Naive thymus-derived CD4-positive, alpha-beta T cell (primary cell): ENCODE measurements around the gene CHPT1. TPM values are rescaled to one million over a fixed set of nuclear protein-coding genes. Genes with fewer than 3 reads are reported as not detected.

Source experiments
- ATAC-seq: fragments of 150-1000 bp; cut with Tn5 transposase; 2 replicates; pipeline ENCODE4 v1.10.0; 2021; ENCODE audit warnings: mild to moderate bottlenecking, moderate library complexity
- CTCF ChIA-PET: fragments of 350-600 bp; sonication (Branson Sonifier 250); formaldehyde crosslinking; loops from one replicate; lab custom pipeline; 2021; ENCODE audit warnings: antibody characterized with exemption; lab: Charles Lee
- POLR2A ChIA-PET: fragments of 350-600 bp; sonication (Branson Sonifier 250); formaldehyde crosslinking; loops from one replicate; lab custom pipeline; 2021; ENCODE audit warnings: antibody characterized with exemption, inconsistent platforms; lab: Charles Lee
- DNase-seq, 9 donors: peaks; one replicate each; pipeline versions ENCODE4 v3.0.0 to v3.0.0-alpha.2; 2020 to 2022; ENCODE audit warnings: mixed read lengths in 1 of 9
- H3K27ac ChIP-seq: one replicate; pipeline ENCODE4 v1.7.0; 2013; ENCODE audit warnings: mild to moderate bottlenecking, low read depth, low read length, moderate library complexity
- H3K27me3 ChIP-seq, 2 donors: one replicate each; pipeline ENCODE4 v1.7.0; 2013; ENCODE audit warnings: low read length in 2 of 2, mild to moderate bottlenecking in 2 of 2, moderate library complexity in 2 of 2; ENCODE audit not compliant: control insufficient read depth in 2 of 2, insufficient read depth in 2 of 2
- H3K36me3 ChIP-seq, 3 experiments: 1 replicate in 2 of 3; 2 replicates in 1 of 3; pipeline ENCODE4 v1.7.0; 2013; ENCODE audit warnings: low read length in 3 of 3, mild to moderate bottlenecking in 3 of 3, moderate library complexity in 1 of 3; ENCODE audit not compliant: insufficient read depth in 3 of 3, control insufficient read depth in 2 of 3
- H3K4me1 ChIP-seq, 2 donors: one replicate each; pipeline ENCODE4 v1.7.0; 2013; ENCODE audit warnings: low read length in 2 of 2, mild to moderate bottlenecking in 2 of 2, moderate library complexity in 1 of 2; ENCODE audit not compliant: control insufficient read depth in 2 of 2, insufficient read depth in 2 of 2
- H3K4me3 ChIP-seq: 2 replicates; pipeline ENCODE4 v1.7.0; 2013; ENCODE audit warnings: mild to moderate bottlenecking, low read length
- H3K9me3 ChIP-seq, 3 experiments: 1 replicate in 2 of 3; 2 replicates in 1 of 3; pipeline ENCODE4 v1.7.0; 2013; ENCODE audit warnings: low read length in 3 of 3; ENCODE audit not compliant: control insufficient read depth in 2 of 3
- H3K27ac Mint-ChIP-seq, 9 donors: one replicate each; pipeline ENCODE4 v1.8.0; 2020 to 2022; ENCODE audit warnings: mixed read lengths in 9 of 9, mild to moderate bottlenecking in 8 of 9, moderate library complexity in 5 of 9, inconsistent platforms in 2 of 9
- H3K27me3 Mint-ChIP-seq, 5 donors: one replicate each; pipeline ENCODE4 v1.8.0; 2021 to 2022; ENCODE audit warnings: mixed read lengths in 5 of 5, mild to moderate bottlenecking in 1 of 5
- H3K36me3 Mint-ChIP-seq, 5 donors: one replicate each; pipeline ENCODE4 v1.8.0; 2020 to 2022; ENCODE audit warnings: mixed read lengths in 5 of 5, mild to moderate bottlenecking in 3 of 5, inconsistent platforms in 1 of 5
- H3K4me1 Mint-ChIP-seq, 7 donors: one replicate each; pipeline ENCODE4 v1.8.0; 2020 to 2022; ENCODE audit warnings: mixed read lengths in 7 of 7, mild to moderate bottlenecking in 3 of 7, inconsistent platforms in 1 of 7
- H3K4me3 Mint-ChIP-seq, 10 donors: one replicate each; pipeline ENCODE4 v1.8.0; 2020 to 2022; ENCODE audit warnings: mild to moderate bottlenecking in 10 of 10, mixed read lengths in 10 of 10, moderate library complexity in 6 of 10, inconsistent platforms in 2 of 10
- H3K9me3 Mint-ChIP-seq, 11 donors: one replicate each; pipeline ENCODE4 v1.8.0; 2020 to 2022; ENCODE audit warnings: mixed read lengths in 11 of 11, mild to moderate bottlenecking in 4 of 11, inconsistent platforms in 1 of 11, moderate library complexity in 1 of 11
- intact Hi-C, 2 donors: fragments of 100-400 bp; cut with micrococcal nuclease; formaldehyde crosslinking; loops; one replicate each; pipeline ENCODE4 v1.15.1; 2023
- polyA plus RNA-seq, 2 donors: library from polyadenylated mRNA; unstranded; fragments of 300-500 nt; fragmentation: Illumina TruSeq; gene quantifications; one replicate each; pipeline ENCODE4 v1.2.3, GENCODE V29; 2021
- total RNA-seq, 6 experiments: library from RNA in 5 of 6; stranded (reverse) in 5 of 6; gene quantifications; 1 replicate in 5 of 6; 2 replicates in 1 of 6; pipeline ENCODE4 v1.2.3 and lab custom pipeline; 2021 to 2026

Gene CHPT1
- total and polyA plus RNA-seq, 7 experiments from 2014 or later: 6.5 to 22.9 (median 14.5) TPM

DNA sequence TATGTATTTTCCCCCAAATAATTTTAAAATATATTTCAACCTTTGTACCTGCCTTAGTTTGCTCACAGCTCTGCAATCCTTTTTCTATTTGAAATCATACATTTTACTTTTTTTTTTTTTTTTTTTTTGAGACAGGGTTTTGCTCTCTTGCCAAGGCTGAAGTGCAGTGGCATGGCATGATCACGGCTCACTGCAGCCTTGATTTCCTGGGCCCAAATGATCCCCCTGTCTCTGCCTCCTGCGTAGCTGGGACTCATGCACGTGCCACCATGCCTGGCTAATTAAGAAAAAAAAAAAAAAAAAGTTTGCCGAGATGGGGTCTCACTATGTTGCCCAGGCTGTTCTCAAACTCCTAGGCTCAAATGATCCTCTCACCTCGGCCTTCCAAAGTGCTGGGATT is 43.1 kb downstream of the CHPT1 start:
- Mint-ChIP-seq H3K36me3 (peaks cover 0 to 39% (median 6%) of the 10 kb centered on the region in 5 donors), H3K27me3 (no peaks in the 10 kb centered on the region), H3K9me3 (no peaks in the 10 kb centered on the region), H3K4me3 (no peak overlapping the region), H3K4me1 (peaks cover 0 to 9% (median 0%) of the 10 kb centered on the region in 7 donors), H3K27ac (no peak overlapping the region)
- H3K9me3 ChIP-seq: no peaks in the 10 kb centered on the region
- no peak overlapping the region for H3K4me3 ChIP-seq
- no peaks in the 10 kb centered on the region for H3K4me1 ChIP-seq
- H3K27ac ChIP-seq: no peak overlapping the region
- no peak for ATAC-seq
- ChIA-PET POLR2A (no interaction called here), CTCF (no interaction called here)
- H3K27me3 ChIP-seq: no peaks in the 10 kb centered on the region
- no peak for DNase-seq
- intact Hi-C loops: no loop called here
- H3K36me3 ChIP-seq: peaks cover 0 to 18% (median 5%) of the 10 kb centered on the region in 3 experiments

DNA sequence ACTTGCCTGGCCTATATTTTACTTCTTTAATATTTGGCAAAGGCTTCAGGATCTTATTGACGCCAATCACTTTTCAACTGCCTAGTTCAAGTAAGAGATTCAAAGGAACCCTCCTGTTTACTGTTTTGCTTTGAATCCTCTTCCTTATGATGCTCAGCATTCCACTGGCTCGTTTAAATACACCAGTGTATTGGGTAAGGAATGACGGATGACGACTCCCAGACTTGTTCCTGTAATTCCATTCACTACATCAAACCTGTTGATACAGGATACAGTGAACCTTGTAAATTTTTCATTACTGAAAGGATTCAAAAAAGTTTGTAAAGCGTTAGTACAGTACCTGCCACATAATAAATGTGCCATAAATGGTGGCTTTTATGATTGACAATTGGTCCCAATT is 43.5 kb downstream of the CHPT1 start:
- Mint-ChIP-seq H3K9me3 (no peaks in the 10 kb centered on the region), H3K4me3 (no peak overlapping the region), H3K27me3 (no peaks in the 10 kb centered on the region), H3K4me1 (peaks cover 0 to 9% (median 0%) of the 10 kb centered on the region in 7 donors), H3K36me3 (peaks cover 0 to 39% (median 6%) of the 10 kb centered on the region in 5 donors), H3K27ac (no peak overlapping the region)
- ChIA-PET POLR2A (no interaction called here), CTCF (no interaction called here)
- H3K4me3 ChIP-seq: no peak overlapping the region
- H3K27me3 ChIP-seq: no peaks in the 10 kb centered on the region
- no peak for ATAC-seq
- intact Hi-C loops: no loop called here
- no peak for DNase-seq
- no peak overlapping the region for H3K27ac ChIP-seq
- H3K9me3 ChIP-seq: no peaks in the 10 kb centered on the region
- no peaks in the 10 kb centered on the region for H3K4me1 ChIP-seq
- H3K36me3 ChIP-seq: peaks cover 0 to 19% (median 5%) of the 10 kb centered on the region in 3 experiments

DNA sequence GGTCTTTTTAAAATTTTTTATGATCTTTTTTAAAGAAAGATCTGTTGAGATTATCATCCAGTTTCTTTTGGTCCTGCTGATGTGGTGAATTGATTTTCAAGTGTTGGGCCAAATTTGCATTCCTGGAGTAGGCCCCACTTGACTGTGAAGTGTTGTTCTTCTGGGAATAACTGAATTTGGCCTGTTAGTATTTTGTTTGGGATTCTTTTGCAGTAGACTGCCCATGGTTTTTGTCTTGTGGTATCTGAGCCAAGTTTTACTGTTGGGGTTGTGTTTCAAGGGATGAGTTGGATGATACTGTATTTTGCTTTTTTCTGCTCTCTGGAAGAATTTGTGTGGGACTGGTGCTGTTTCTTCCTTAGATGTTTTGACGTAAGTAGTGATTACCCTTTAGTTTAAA is 45.8 kb downstream of the CHPT1 start:
- Histone ChIP-seq H3K36me3 (peaks cover 0 to 36% (median 7%) of the 10 kb centered on the region in 3 experiments), H3K4me1 (no peaks in the 10 kb centered on the region), H3K9me3 (no peaks in the 10 kb centered on the region), H3K4me3 (no peak overlapping the region), H3K27me3 (no peaks in the 10 kb centered on the region), H3K27ac (no peak overlapping the region)
- H3K36me3 Mint-ChIP-seq: peaks cover under 1 to 37% (median 9%) of the 10 kb centered on the region in 5 donors
- DNase-seq (no peak), ATAC-seq (no peak)
- ChIA-PET CTCF (no interaction called here), POLR2A (no interaction called here)
- H3K4me1 Mint-ChIP-seq: peaks cover 0 to 9% (median 2%) of the 10 kb centered on the region in 7 donors
- H3K27ac Mint-ChIP-seq: peak overlapping the region in 8 of 9 donors; percentile 11 to 84 (median 60)
- no peaks in the 10 kb centered on the region for H3K27me3 Mint-ChIP-seq
- H3K9me3 Mint-ChIP-seq: no peaks in the 10 kb centered on the region
- no peak overlapping the region for H3K4me3 Mint-ChIP-seq
- intact Hi-C loops: no loop called here

DNA sequence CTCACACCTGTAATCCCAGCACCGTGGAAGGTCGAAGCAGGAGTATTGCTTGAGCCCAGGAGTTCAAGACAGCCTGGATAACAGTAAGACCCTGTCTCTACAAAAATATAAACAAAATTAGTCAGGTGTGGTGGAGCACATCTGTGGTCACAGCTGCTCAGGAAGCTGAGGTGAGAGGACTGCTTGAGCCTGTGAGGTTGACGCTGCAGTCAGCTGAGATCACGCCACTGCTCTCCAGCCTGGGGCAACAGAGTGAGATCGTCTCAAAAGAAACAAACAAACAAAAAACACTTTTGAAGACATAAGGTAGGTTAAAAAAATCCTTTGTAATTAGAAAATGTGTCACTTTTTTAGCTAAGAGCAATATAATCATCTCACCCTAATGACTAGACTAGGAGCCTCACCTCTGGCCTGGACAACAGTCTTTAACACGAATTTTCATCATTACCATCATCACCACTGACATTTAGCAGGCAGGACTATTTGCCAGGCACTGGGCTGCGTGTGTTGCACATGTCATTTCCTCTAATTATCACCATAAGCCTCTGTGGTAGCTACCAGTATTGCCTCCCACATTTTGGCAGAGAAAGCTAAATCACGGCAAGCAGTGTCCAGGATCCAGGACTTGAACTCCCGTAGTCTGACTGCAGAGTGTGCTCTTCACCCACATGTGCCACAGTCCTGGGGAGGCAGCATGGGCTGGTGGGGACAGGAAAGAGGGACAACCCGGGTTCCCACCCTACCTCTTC is 46.5 kb downstream of the CHPT1 start:
- Histone ChIP-seq H3K27me3 (no peaks in the 10 kb centered on the region), H3K4me1 (no peaks in the 10 kb centered on the region), H3K4me3 (no peak overlapping the region), H3K27ac (no peak overlapping the region), H3K9me3 (no peaks in the 10 kb centered on the region), H3K36me3 (peaks cover 0 to 41% (median 7%) of the 10 kb centered on the region in 3 experiments)
- H3K27me3 Mint-ChIP-seq: no peaks in the 10 kb centered on the region
- peaks cover 0 to 9% (median 0%) of the 10 kb centered on the region in 7 donors for H3K4me1 Mint-ChIP-seq
- no peak for DNase-seq
- H3K4me3 Mint-ChIP-seq: no peak overlapping the region
- ChIA-PET CTCF (no interaction called here), POLR2A (no interaction called here)
- peaks cover 5 to 36% (median 9%) of the 10 kb centered on the region in 5 donors for H3K36me3 Mint-ChIP-seq
- no peaks in the 10 kb centered on the region for H3K9me3 Mint-ChIP-seq
- ATAC-seq: peak; percentile 75
- peak overlapping the region in 8 of 9 donors; percentile 34 to 84 (median 60) for H3K27ac Mint-ChIP-seq
- intact Hi-C loops: no loop called here

DNA sequence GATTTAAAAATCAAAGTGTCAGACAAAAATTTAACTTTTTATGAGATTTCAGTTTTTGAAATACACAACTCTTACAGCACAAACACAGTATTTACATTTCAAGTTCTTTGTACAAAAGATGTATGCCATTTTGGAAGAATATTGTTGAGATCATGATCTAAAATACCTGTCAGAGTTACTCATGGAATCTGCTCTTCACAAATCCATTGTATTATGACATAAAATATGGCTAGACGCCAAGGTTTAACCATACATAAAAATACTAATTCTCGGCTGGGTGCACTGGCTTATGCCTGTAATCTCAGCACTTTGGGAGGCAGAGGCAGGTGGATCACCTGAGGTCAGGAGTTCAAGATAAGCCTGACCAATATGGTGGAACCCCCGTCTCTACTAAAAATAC is 48.0 kb downstream of the CHPT1 start:
- Histone ChIP-seq H3K27ac (no peak overlapping the region), H3K27me3 (no peaks in the 10 kb centered on the region), H3K4me1 (no peaks in the 10 kb centered on the region), H3K36me3 (peaks cover 0 to 57% (median 7%) of the 10 kb centered on the region in 3 experiments), H3K4me3 (no peak overlapping the region), H3K9me3 (no peaks in the 10 kb centered on the region)
- intact Hi-C loops: no loop called here
- POLR2A ChIA-PET: no interaction called here
- peaks cover 0 to 9% (median 0%) of the 10 kb centered on the region in 7 donors for H3K4me1 Mint-ChIP-seq
- DNase-seq: no peak
- ATAC-seq: no peak
- no peak overlapping the region for H3K4me3 Mint-ChIP-seq
- CTCF ChIA-PET: no interaction called here
- H3K27ac Mint-ChIP-seq: peak overlapping the region in 4 of 9 donors; percentile 2 to 49 (median 4)
- no peaks in the 10 kb centered on the region for H3K27me3 Mint-ChIP-seq
- no peaks in the 10 kb centered on the region for H3K9me3 Mint-ChIP-seq
- H3K36me3 Mint-ChIP-seq: peaks cover 9 to 35% (median 11%) of the 10 kb centered on the region in 5 donors

DNA sequence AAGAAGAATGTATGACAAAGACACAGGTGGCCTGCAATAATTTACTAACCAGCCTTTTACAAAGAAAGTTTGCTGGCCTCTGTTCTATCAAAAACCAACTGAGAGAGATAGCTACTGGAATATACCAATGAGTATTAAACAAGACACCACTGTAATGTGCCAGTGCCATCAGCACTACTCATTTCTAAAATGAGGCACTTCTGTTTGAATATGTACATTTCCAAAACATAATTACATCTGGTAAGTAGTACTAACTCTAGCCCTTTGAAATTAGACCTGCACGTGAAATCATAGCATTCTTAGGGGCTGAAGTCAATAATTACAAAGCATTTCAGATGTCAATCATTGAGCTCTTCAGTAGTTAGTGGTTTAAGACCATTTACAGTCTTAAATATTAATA is 48.8 kb downstream of the CHPT1 start:
- DNase-seq (no peak), ATAC-seq (no peak)
- no peak overlapping the region for H3K4me3 ChIP-seq
- Mint-ChIP-seq H3K36me3 (peaks cover 11 to 41% (median 16%) of the 10 kb centered on the region in 5 donors), H3K9me3 (no peaks in the 10 kb centered on the region), H3K4me3 (no peak overlapping the region), H3K4me1 (peaks cover 0 to 9% (median 0%) of the 10 kb centered on the region in 7 donors), H3K27ac (no peak overlapping the region), H3K27me3 (no peaks in the 10 kb centered on the region)
- H3K27ac ChIP-seq: no peak overlapping the region
- CTCF ChIA-PET: interaction anchor here (0.7 kb wide), 1 partner anchor 97 kb away, joined by 3 read pairs; no protein-coding TSS in a partner anchor
- H3K36me3 ChIP-seq: peaks cover 0 to 64% (median 7%) of the 10 kb centered on the region in 3 experiments
- intact Hi-C loops: no loop called here
- no peaks in the 10 kb centered on the region for H3K4me1 ChIP-seq
- H3K9me3 ChIP-seq: no peaks in the 10 kb centered on the region
- H3K27me3 ChIP-seq: no peaks in the 10 kb centered on the region
- POLR2A ChIA-PET: no interaction called here
